K562 (cell line): Measurements from ENCODE around the gene CLCN2. TPM values are rescaled to one million over a fixed set of nuclear protein-coding genes. Genes with fewer than 3 reads are reported as not detected.

ENCODE experiments used
- FOXA3 ChIP-seq, 2 experiments: fragments of 450-650 bp in 1 of 2; sonication (generic) in 1 of 2; formaldehyde crosslinking; IDR thresholded peaks in 1 of 2; conservative IDR thresholded peaks in 1 of 2; 2 replicates each; pipeline versions ENCODE4 v1.4.0 to v1.8.0; 2020 to 2022; ENCODE audit warnings: mild to moderate bottlenecking in 2 of 2, missing genetic modification reagents in 1 of 2
- FOXK2 ChIP-seq, 2 experiments: fragments of 450-650 bp; IDR thresholded peaks in 1 of 2; conservative IDR thresholded peaks in 1 of 2; 2 replicates each; pipeline ENCODE4 v1.6.1; 2016; ENCODE audit warnings: low read depth in 2 of 2, mild to moderate bottlenecking in 1 of 2
- HNRNPL ChIP-seq: fragments of 200-400 bp; formaldehyde crosslinking; IDR thresholded peaks from 2 replicates; pipeline ENCODE4 v1.6.1; 2017; ENCODE audit warnings: low read depth, mild to moderate bottlenecking, low read length
- KDM1A ChIP-seq, 2 experiments: fragments of 450-650 bp; IDR thresholded peaks; 2 replicates each; pipeline ENCODE4 v1.6.1; 2016; ENCODE audit warnings: mild to moderate bottlenecking in 2 of 2
- KLF1 ChIP-seq: fragments of 450-650 bp; IDR thresholded peaks from 2 replicates; pipeline ENCODE4 v1.6.1; 2016; ENCODE audit warnings: missing genetic modification characterization, missing compliant biosample characterization
- NCOA6 ChIP-seq: fragments of 450-650 bp; IDR thresholded peaks from 2 replicates; pipeline ENCODE4 v1.6.1; 2017; ENCODE audit warnings: mild to moderate bottlenecking
- NFIC ChIP-seq: fragments of 450-650 bp; IDR thresholded peaks from 2 replicates; pipeline ENCODE4 v1.6.1; 2017; ENCODE audit warnings: mild to moderate bottlenecking, inconsistent platforms
- POLR2AphosphoS2 ChIP-seq: IDR thresholded peaks from 2 replicates; pipeline ENCODE4 v1.6.1; 2012; ENCODE audit warnings: low read length, improper control_type of control experiment
- RB1 ChIP-seq: fragments of 450-650 bp; IDR thresholded peaks from 2 replicates; pipeline ENCODE4 v1.6.1; 2017; ENCODE audit warnings: low read depth, mild to moderate bottlenecking
- SMC3 ChIP-seq: conservative IDR thresholded peaks from 2 replicates; pipeline ENCODE4 v1.6.1; 2011; ENCODE audit warnings: low read depth, low read length, improper control_type of control experiment; ENCODE audit not compliant: insufficient read depth
- YBX1 ChIP-seq: fragments of 450-650 bp; IDR thresholded peaks from 2 replicates; pipeline ENCODE4 v1.7.1; 2016; ENCODE audit warnings: mild to moderate bottlenecking
- ZC3H4 ChIP-seq: sonication (generic); formaldehyde crosslinking; IDR thresholded peaks from 2 replicates; pipeline ENCODE4 v1.9.0; 2021; ENCODE audit warnings: missing genetic modification reagents, borderline replicate concordance
- ZFP36 ChIP-seq: fragments of 150-350 bp; IDR thresholded peaks from 2 replicates; pipeline ENCODE4 v1.6.1; 2018; ENCODE audit warnings: low read length, low read depth; ENCODE audit not compliant: partially characterized antibody
- ZNF124 ChIP-seq: sonication (generic); formaldehyde crosslinking; IDR thresholded peaks from 2 replicates; pipeline ENCODE4 v1.8.1; 2022; ENCODE audit warnings: missing genetic modification reagents
- ZNF140 ChIP-seq: fragments of 250-450 bp; sonication (Bioruptor Pico); IDR thresholded peaks from 2 replicates; pipeline ENCODE4 v1.8.0; 2021; ENCODE audit warnings: moderate library complexity, mild to moderate bottlenecking, inconsistent platforms
- ZNF146 ChIP-seq: IDR thresholded peaks from one replicate; pipeline ENCODE4 v1.6.1; 2018; ENCODE audit warnings: missing compliant biosample characterization; ENCODE audit not compliant: unreplicated experiment
- ZNF507 ChIP-seq: conservative IDR thresholded peaks from 2 replicates; pipeline ENCODE4 v1.6.1; 2017; ENCODE audit warnings: missing genetic modification characterization, missing compliant biosample characterization
- polyA plus RNA-seq, 8 experiments: library from polyadenylated mRNA; depleted of rRNA in 4 of 8; stranded (reverse) in 5 of 8; unstranded in 3 of 8; fragments of >200 nt; fragmentation: Nextera tagmentation in 2 of 8; fragmentation: Illumina TruSeq in 1 of 8; extraction: Ambion mirVana in 2 of 8; extraction: Trizol in 1 of 8; gene quantifications; 2 replicates each; pipeline versions ENCODE4 v1.2.1 to v1.2.3, GENCODE V29; 2011 to 2014; ENCODE audit warnings: inconsistent platforms in 1 of 8, missing spikeins in 1 of 8
- total RNA-seq, 7 experiments: library from RNA; depleted of rRNA in 6 of 7; stranded (reverse); fragments of >200 nt in 6 of 7; fragmentation: Illumina TruSeq in 2 of 7; extraction: Trizol in 2 of 7; gene quantifications; 2 replicates each; pipeline versions ENCODE4 v1.2.1 to v1.2.3, GENCODE V29; 2011 to 2021; ENCODE audit warnings: low replicate concordance in 1 of 7
- TF ChIP-seq, protein P1 (sequence below): fragments of 450-650 bp; IDR thresholded peaks from 2 replicates; pipeline ENCODE4 v1.6.1; 2016
- TF ChIP-seq, protein P2 (sequence below), 2 experiments: fragments of 250-450 bp in 1 of 2; fragments of 450-650 bp in 1 of 2; sonication (Bioruptor Pico) in 1 of 2; IDR thresholded peaks; 2 replicates each; pipeline versions ENCODE4 v1.6.1 to v1.8.0; 2016 to 2021; ENCODE audit warnings: mild to moderate bottlenecking in 2 of 2, moderate library complexity in 2 of 2, missing compliant biosample characterization in 1 of 2, missing genetic modification characterization in 1 of 2
- TF ChIP-seq, protein P3 (sequence below): sonication (generic); formaldehyde crosslinking; IDR thresholded peaks from 2 replicates; pipeline ENCODE4 v1.8.0; 2022; ENCODE audit warnings: mild to moderate bottlenecking, missing genetic modification reagents
- TF ChIP-seq, protein P4 (sequence below), 3 experiments: fragments of 200-800 bp in 1 of 3; sonication (Bioruptor generic) in 1 of 3; sonication (generic) in 1 of 3; formaldehyde crosslinking in 1 of 3; IDR thresholded peaks; 2 replicates each; pipeline versions ENCODE4 v1.6.1 to v1.8.0; 2016 to 2022; ENCODE audit warnings: mild to moderate bottlenecking in 2 of 3, missing compliant biosample characterization in 2 of 3, missing genetic modification characterization in 2 of 3, missing genetic modification reagents in 1 of 3

CLCN2 gene
- total and polyA plus RNA-seq, 9 of the 15 experiments (the other 6 are each of a cell fraction or from before 2014, with no cell fraction given): 0.10 to 14.0 (median 6.9) TPM

DNA sequence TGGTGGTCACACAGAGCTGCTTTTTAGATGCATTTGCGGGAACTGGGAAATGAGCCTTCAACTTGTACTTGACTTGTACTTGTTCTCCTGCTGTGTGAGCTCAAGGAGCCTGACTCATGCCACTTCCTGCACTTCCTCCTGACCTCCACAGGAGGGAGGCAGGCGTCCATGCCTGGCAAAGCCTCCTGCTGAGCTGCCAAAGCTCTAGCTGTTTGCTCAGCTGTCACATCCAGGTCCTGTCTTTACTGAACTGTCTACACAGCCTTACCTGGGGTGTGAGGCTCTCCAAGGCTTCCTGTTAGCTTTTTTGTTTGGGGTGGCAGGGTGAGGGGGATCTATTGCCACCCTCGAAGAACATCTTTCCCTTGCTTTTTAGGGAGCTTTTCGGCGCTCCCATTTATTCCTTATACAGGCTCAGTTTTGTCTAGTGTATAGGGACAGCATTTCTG, 10.2 kb upstream of the CLCN2 start (continued):
- TF ChIP-seq, protein P1, sequence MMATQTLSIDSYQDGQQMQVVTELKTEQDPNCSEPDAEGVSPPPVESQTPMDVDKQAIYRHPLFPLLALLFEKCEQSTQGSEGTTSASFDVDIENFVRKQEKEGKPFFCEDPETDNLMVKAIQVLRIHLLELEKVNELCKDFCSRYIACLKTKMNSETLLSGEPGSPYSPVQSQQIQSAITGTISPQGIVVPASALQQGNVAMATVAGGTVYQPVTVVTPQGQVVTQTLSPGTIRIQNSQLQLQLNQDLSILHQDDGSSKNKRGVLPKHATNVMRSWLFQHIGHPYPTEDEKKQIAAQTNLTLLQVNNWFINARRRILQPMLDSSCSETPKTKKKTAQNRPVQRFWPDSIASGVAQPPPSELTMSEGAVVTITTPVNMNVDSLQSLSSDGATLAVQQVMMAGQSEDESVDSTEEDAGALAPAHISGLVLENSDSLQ: peak; percentile 55
- TF ChIP-seq KLF1 (tag) (no peak), FOXA3 (CRISPR knock-in tag; conservative IDR thresholded peaks at IDR 0.05 in 1 of 2, IDR thresholded peaks at IDR 0.05 in 1 of 2) (peak; percentile 83 to 99), RB1 (peak; percentile 67; the same call in 1 of the 2 replicates), ZNF140 (no peak), FOXK2 (conservative IDR thresholded peaks at IDR 0.05 in 1 of 2, IDR thresholded peaks at IDR 0.05 in 1 of 2; ENCODE audit: low read depth in 2 of 2) (no peak), ZNF124 (CRISPR knock-in tag) (no peak), ZC3H4 (no peak), ZNF146 (no peak), POLR2AphosphoS2 (peak; percentile 78; the same call in 1 of the 2 replicates), ZFP36 (peak; percentile 18), YBX1 (no peak), KDM1A (IDR thresholded peaks at IDR 0.05) (no peak), NCOA6 (no peak), NFIC (0 out of 2 replicates have a peak, but pooled peaks have one; percentile 27), SMC3 (peak; percentile 96), ZNF507 (tag) (no peak), HNRNPL (no peak)
- TF ChIP-seq, protein P2, sequence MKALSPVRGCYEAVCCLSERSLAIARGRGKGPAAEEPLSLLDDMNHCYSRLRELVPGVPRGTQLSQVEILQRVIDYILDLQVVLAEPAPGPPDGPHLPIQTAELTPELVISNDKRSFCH (CRISPR knock-in tag; IDR thresholded peaks at IDR 0.05): no peak
- TF ChIP-seq, protein P2 (tag; IDR thresholded peaks at IDR 0.05): no peak
- TF ChIP-seq, protein P3, sequence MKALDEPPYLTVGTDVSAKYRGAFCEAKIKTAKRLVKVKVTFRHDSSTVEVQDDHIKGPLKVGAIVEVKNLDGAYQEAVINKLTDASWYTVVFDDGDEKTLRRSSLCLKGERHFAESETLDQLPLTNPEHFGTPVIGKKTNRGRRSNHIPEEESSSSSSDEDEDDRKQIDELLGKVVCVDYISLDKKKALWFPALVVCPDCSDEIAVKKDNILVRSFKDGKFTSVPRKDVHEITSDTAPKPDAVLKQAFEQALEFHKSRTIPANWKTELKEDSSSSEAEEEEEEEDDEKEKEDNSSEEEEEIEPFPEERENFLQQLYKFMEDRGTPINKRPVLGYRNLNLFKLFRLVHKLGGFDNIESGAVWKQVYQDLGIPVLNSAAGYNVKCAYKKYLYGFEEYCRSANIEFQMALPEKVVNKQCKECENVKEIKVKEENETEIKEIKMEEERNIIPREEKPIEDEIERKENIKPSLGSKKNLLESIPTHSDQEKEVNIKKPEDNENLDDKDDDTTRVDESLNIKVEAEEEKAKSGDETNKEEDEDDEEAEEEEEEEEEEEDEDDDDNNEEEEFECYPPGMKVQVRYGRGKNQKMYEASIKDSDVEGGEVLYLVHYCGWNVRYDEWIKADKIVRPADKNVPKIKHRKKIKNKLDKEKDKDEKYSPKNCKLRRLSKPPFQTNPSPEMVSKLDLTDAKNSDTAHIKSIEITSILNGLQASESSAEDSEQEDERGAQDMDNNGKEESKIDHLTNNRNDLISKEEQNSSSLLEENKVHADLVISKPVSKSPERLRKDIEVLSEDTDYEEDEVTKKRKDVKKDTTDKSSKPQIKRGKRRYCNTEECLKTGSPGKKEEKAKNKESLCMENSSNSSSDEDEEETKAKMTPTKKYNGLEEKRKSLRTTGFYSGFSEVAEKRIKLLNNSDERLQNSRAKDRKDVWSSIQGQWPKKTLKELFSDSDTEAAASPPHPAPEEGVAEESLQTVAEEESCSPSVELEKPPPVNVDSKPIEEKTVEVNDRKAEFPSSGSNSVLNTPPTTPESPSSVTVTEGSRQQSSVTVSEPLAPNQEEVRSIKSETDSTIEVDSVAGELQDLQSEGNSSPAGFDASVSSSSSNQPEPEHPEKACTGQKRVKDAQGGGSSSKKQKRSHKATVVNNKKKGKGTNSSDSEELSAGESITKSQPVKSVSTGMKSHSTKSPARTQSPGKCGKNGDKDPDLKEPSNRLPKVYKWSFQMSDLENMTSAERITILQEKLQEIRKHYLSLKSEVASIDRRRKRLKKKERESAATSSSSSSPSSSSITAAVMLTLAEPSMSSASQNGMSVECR (CRISPR knock-in tag): 0 out of 2 replicates have a peak, but pooled peaks have one; percentile 50
- TF ChIP-seq, protein P4, sequence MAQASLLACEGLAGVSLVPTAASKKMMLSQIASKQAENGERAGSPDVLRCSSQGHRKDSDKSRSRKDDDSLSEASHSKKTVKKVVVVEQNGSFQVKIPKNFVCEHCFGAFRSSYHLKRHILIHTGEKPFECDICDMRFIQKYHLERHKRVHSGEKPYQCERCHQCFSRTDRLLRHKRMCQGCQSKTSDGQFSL (CRISPR knock-in tag; IDR thresholded peaks at IDR 0.05): no peak
- TF ChIP-seq, protein P4 (tag; IDR thresholded peaks at IDR 0.05): no peak
